ENCODE measurements around the gene EXOSC2.

EXOSC2 gene

DNA sequence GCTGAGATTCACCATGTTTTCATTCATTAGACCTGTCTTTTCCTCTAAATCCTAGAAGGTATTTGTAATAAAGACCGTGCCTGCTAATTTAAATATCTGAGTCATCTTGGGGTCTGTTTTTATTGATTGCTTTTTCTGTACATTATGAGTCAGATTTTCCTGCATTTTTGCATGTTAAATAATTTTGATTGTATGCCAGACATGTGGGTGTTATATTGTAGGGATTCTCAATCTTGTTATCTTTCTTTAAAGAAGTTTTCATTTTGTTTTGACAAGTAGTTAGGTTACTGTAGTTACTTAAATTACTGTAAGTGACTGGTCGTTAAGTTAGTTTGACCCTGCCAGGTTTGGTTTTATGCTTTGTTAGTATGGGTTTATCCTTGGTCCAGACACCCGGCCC lies 35.1 kb downstream of the EXOSC2 start:
- H3K27ac ChIP-seq, result no peak overlapping the region
- TF ChIP-seq, protein P1, sequence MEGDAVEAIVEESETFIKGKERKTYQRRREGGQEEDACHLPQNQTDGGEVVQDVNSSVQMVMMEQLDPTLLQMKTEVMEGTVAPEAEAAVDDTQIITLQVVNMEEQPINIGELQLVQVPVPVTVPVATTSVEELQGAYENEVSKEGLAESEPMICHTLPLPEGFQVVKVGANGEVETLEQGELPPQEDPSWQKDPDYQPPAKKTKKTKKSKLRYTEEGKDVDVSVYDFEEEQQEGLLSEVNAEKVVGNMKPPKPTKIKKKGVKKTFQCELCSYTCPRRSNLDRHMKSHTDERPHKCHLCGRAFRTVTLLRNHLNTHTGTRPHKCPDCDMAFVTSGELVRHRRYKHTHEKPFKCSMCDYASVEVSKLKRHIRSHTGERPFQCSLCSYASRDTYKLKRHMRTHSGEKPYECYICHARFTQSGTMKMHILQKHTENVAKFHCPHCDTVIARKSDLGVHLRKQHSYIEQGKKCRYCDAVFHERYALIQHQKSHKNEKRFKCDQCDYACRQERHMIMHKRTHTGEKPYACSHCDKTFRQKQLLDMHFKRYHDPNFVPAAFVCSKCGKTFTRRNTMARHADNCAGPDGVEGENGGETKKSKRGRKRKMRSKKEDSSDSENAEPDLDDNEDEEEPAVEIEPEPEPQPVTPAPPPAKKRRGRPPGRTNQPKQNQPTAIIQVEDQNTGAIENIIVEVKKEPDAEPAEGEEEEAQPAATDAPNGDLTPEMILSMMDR (IDR thresholded peaks at IDR 0.05), result no peak
- no peak for TF ChIP-seq ZFX (IDR thresholded peaks at IDR 0.05; ENCODE audit: borderline replicate concordance)

DNA sequence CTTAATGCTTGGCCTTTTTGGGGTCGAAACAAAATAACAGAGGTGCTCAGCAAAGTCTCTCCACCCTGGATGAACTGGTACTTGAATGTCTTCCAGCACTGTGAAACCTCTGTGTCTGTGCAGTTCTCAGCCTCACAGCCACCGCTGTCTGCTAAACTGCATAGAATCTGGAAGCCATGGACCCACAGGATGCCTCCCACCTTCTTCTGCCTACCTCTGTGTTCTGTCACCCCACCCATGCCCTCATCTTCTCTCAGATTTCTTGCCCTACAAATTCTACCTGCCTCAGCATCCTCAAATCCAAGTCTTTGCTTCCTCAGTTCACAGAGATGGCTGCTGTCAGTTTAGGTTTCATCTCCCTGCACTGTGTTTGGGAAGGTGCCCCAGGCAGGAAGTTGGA lies 35.6 kb downstream of the EXOSC2 start:
- no peak overlapping the region for H3K27ac ChIP-seq
- TF ChIP-seq, protein P1 (IDR thresholded peaks at IDR 0.05), result no peak
- TF ChIP-seq ZFX (IDR thresholded peaks at IDR 0.05; ENCODE audit: borderline replicate concordance), result no peak

DNA sequence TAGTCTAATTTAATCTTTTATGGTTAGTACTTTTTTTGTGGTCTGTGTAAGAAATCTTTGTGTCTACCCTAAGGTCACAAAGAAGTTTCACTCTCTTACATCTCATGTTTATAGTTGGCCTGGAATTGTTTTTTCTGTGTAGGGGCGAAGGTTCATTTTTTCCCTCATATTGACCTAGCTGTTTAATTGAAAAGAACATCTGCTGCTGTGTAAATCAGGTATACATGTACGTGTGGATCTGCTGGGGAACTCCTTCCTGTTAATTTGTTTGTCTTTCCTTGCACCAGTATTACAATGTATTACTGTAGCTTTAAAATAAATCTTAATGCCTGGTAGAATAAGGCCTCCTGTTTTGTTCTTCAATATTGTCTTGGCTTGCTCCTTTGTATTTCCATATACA lies 37.8 kb downstream of the EXOSC2 start:
- peak overlapping the region; percentile 40 for H3K27ac ChIP-seq
- TF ChIP-seq, protein P1 (IDR thresholded peaks at IDR 0.05), result no peak
- TF ChIP-seq ZFX (IDR thresholded peaks at IDR 0.05; ENCODE audit: borderline replicate concordance), result no peak

DNA sequence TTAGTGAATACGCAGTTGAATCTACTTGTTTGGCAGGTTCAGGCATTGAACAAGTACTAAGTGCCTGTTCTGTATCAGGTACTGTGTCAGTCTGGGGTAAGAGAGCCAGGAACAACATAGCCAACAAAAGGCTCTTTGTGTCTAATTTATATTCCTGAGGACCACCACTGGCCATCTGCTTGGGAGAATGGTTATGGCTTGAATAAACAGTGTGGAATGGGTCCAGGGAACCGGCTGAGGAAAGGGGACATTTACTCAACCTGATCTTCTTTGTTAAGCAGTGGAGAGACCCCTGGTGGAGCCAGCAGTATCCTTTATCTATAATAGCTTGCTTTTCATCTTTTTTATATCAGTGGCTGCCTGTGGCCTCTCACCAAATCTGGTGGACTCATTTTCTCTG lies 38.6 kb downstream of the EXOSC2 start:
- H3K27ac ChIP-seq, result peak overlapping the region; percentile 40
- TF ChIP-seq, protein P1 (IDR thresholded peaks at IDR 0.05), result 0 out of 2 replicates have a peak, but pooled peaks have one; percentile 16
- TF ChIP-seq ZFX (IDR thresholded peaks at IDR 0.05; ENCODE audit: borderline replicate concordance), result no peak

DNA sequence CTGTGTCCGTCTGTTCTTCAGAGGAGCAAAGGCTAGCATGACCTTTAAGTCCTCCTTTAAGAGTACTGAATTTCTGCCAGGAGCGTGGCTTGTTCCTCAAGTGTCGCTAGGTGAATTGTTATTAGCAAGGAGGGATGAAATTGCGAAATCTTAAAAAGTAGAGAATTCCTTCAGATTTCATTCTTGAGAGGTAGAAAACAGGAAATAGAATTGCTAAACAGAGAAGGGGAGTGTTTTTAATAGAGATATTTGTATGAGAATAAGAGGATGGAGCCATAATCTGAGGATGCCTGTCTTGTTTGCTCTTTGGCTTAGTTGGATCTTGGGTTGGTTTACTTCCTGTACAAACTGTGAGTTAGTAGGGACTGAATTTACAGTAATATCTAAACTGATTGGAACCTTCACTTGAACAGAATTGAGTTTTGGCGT lies 39.2 kb downstream of the EXOSC2 start:
- H3K27ac ChIP-seq, result peak overlapping the region; percentile 48
- no peak for TF ChIP-seq ZFX (IDR thresholded peaks at IDR 0.05; ENCODE audit: borderline replicate concordance)
- TF ChIP-seq, protein P1 (IDR thresholded peaks at IDR 0.05), result no peak

DNA sequence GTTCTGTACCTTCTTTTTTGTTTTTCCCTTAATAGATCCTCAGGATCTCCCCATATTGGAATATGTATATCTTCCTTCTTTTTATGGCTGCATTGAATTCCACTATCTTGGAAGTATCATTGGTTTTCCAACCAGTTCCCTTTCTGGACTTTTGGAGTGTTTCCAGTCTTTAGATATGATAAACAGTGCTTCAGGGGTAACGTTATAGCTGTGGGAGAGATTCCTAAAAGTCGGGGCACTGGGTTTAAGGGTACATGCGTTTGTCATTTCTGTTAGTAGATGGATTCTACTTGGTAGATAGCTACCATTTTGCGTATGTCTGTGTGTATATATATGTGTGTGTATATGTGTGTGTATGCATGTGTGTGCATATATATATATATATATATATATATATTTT lies 42.0 kb downstream of the EXOSC2 start:
- TF ChIP-seq, protein P1 (IDR thresholded peaks at IDR 0.05), result no peak
- H3K27ac ChIP-seq, result no peak overlapping the region

DNA sequence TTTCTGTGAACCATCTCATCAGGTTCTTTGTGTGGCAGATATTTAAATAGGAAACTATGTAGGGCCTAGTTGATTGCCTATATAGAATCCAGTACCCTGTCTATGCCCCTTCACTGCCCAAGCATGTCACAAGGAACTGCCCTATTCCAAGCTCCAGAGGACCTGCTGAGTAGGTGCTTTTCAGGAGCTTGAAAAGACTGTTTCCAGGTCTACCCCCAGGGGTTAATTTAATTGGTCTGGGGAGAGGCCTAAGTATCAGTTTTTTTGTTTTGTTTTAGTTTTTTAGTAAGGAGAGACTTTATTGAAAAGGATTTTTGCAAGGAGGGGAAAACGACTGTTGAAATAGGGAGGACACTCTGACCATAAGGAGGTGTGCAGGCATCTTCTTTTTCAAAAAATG lies 43.3 kb downstream of the EXOSC2 start:
- TF ChIP-seq ZFX (IDR thresholded peaks at IDR 0.05; ENCODE audit: borderline replicate concordance), result no peak
- TF ChIP-seq, protein P1 (IDR thresholded peaks at IDR 0.05), result no peak
- H3K27ac ChIP-seq, result no peak overlapping the region

All from 22Rv1 (cell line).